OCI-M2 (cell line): Measurements from ENCODE around the gene CENPX.
"Not testable (repeated sequence)": the region's sequence is repeated elsewhere in the genome, so short reads cannot be mapped to it uniquely, and the experiment has no call there.

Experiments
- DNase-seq: peaks from one replicate; lab custom pipeline; 2025; ENCODE audit not compliant: unreplicated experiment; lab: John Stamatoyannopoulos, UW

The CENPX gene

DNA sequence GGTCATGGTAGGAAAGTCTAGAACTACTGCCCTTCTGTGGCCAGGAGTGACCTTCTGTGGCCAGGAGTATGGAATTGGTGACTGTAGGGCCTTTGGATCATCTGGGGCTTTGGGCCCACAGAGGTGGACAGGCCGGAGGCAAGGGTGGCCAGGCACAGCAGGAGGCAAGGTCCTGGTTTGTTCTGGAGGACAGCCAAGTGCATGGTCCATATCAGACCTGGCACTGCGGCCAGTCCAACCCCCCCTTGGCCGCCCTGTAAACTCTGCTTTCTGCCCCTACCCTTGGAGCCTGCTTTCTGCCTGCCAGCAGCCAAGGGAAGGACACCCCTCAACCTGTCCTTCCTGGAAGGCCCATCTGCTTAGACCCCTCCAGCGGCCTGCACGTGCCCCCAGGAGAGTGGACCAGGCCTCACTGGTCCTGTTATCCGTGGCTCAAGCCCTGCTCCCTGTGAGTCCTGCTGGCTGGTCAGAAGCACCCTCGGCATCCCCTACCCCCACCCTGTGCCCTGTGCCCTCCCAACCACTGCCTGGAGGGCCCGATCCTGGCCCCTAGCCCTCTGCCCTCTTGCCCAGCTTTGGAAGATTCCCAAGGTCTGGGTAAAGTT is 17.1 kb upstream of the CENPX start:
- DNase-seq: no peak

GRCh38 chr17:82038796-82039409 is 16.2 kb upstream of the CENPX start:
- not testable (repeated sequence) for DNase-seq

DNA sequence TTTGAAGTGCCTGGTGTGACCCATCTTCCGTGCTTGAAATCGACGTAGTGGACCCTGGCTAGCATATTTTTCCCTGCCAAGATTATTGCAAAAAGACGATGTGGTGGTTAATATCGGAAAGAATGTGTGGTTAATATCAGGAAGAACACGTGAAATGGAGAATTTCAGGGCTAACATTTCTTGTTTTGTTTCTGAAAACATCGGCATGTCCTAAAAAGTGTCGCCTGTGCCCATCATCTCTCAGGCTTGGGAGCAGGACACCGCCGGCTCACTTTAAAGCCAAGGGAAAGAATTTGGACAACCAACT is 15.2 kb upstream of the CENPX start:
- no peak for DNase-seq

- DNase-seq: peak; percentile 72
These were observed 14.6 kb upstream of the CENPX start, which contains the start of gene DCXR for GRCh38 chr17:82037092-82037888. DCXR (minus strand) TSS chr17:82037697; CDS start chr17:82037682, 15 bp downstream.

DNA sequence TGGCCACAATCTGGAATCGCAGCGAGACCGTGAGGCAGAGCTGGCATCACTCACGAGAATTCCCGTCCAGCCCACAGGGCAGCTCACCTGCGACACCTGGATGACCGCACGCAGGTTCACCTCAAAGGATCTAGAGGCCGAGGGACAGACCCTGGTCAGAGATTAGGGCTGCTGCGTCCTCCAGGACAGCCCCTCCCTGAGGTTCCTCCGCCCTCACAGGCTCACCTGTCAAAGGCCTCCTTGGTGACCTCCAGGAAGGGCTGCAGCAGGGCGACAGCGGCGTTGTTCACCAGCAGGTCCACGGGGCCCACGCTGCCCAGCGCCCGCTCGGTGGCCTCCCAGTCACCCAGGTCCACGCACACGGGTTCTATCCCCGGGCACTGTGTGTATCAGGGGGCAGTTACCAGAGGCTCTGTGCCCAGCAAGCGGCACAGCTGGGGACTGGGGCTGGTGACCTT is 14.0 kb upstream of the CENPX start:
- no peak for DNase-seq

GRCh38 chr17:82035956-82036633 is 13.4 kb upstream of the CENPX start:
- DNase-seq: no peak

- no peak for DNase-seq
These were observed 12.8 kb upstream of the CENPX start for GRCh38 chr17:82035488-82035887.

GRCh38 chr17:82034371-82035011 is 11.8 kb upstream of the CENPX start:
- DNase-seq: no peak

DNA sequence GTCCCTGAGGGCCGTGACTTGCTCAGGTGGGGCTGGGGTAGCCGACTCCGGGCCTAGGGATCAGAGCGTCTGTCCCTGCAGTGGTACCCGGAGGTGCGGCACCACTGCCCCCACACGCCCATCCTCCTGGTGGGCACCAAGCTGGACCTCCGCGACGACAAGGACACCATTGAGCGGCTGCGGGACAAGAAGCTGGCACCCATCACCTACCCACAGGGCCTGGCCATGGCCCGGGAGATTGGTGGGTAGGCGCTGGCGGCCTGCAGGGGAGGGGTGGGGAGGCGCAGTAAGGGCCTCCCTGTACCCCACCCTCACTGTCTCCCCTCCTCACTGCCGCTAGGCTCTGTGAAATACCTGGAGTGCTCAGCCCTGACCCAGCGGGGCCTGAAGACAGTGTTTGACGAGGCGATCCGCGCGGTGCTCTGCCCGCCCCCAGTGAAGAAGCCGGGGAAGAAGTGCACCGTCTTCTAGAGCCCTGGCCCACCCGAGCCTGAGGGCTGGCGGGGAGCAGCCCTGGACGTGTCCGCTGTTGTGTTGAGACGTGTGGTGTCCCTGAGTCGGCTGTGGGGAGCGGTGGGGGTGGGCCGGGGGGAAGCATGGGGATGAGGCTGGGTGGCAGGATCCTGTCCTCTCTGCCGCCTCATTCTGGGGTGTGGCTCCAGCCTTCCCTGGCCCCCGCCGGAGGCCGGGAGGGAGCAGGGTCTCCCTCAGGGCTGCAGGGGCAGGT is 10.8 kb upstream of the CENPX start:
- DNase-seq: no peak

DNA sequence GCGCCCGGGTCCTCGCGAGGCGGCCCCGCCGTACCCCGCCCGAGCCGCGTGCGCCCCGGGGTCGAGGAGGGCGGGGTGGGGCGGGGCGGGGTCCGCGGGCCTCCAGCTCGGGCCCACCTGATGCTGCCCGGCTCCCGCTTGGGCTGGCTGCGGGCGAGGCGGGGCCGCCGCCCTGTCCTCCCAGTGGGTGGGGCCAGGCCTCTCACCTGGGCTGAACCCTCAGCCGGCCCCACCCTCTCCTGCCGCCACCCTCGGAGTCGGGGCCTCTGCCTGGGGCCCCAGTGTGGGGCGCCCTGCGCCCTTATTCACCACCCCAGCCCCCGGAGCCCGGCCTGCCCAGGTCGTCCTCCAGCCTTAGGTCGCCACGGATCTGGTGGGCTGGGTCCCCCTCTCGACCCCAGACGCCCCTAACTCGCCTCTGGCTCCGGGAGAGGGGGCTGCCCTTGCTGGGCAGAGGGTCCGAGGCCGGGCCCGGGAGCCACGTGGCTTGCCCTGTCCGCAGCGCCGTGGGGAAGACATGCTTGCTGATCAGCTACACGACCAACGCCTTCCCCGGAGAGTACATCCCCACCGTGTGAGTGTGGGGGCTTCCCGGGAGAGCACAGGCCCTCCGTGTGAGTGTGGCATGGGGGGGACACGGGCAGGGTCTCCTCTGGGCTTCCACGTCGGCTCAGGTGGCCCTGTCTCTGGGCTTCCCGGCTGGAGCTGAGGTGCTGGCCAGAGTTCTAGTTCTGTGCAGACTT is 9.4 kb upstream of the CENPX start:
- no peak for DNase-seq

- DNase-seq: no peak
These were observed 8.7 kb upstream of the CENPX start, which contains the start of gene RAC3 for GRCh38 chr17:82031303-82031884. RAC3 (plus strand) TSS chr17:82031678; CDS start chr17:82031762, 84 bp downstream.

DNA sequence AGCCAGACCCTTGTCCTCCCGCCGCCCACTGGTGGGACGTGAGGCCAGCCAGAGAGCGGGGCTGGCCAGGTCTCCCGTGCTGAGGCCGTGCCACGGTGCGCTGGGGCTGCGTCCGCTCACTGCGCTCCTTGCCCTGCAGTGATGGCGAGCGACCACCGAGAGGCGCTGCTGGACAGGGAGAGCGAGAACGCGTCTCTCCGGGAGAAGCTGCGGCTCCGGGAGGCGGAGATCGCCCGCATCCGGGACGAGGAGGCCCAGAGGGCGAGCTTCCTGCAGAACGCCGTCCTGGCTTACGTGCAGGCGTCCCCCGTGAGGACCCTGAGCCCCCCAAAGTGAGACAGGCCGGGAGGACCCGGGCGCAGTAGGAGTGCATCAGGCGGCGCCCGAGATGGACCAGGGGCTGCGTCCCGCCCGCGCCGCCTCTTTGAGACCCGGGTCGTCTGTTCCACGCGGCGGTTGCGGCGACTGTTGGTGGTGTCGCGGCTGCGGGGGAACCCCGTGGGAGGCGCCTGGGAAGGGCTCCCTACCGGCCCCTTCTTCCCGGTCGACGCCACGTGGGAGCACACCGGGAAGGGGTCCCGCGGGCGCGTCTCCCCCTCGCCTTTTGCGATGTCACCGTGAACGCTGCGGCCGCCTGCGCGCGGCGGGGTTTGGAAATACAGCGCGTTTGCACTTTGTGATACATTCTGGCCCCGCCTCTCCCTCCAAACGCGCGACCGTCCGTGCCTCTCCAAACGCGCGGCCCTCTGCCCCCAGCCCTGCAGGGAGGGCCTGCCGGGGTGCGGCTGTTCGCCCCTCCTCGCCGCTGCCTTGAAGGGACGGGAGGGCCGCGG is 8.0 kb upstream of the CENPX start:
- DNase-seq: no peak

- DNase-seq: no peak
These were observed 7.4 kb upstream of the CENPX start for GRCh38 chr17:82029990-82030469.

- DNase-seq: no peak
These were observed 6.7 kb upstream of the CENPX start for GRCh38 chr17:82029391-82029790.

- DNase-seq: no peak
These were observed 6.3 kb upstream of the CENPX start for GRCh38 chr17:82028966-82029365.

- no peak for DNase-seq
These were observed 5.6 kb upstream of the CENPX start for GRCh38 chr17:82028246-82028645.

GRCh38 chr17:82025401-82026107 is 2.9 kb upstream of the CENPX start:
- DNase-seq: no peak

GRCh38 chr17:82024859-82025258 is 2.2 kb upstream of the CENPX start:
- no peak for DNase-seq
